H9 (cell line): ENCODE results near the gene FYN. TPM values are rescaled to one million over a fixed set of nuclear protein-coding genes. Genes with fewer than 3 reads are reported as not detected.

Experiments
- DNase-seq: peaks from one replicate; pipeline ENCODE4 v3.0.0-alpha.2; 2017
- H2AFZ ChIP-seq: one replicate; pipeline ENCODE4 v1.6.1; 2013; ENCODE audit warnings: mild to moderate bottlenecking, low read length, control low read depth, moderate library complexity
- H2AK5ac ChIP-seq: 2 replicates; pipeline ENCODE4 v1.6.1; 2013; ENCODE audit warnings: low read length, control low read depth, mixed read lengths; ENCODE audit not compliant: insufficient read length
- H2BK120ac ChIP-seq: one replicate; pipeline ENCODE4 v1.6.1; 2013; ENCODE audit warnings: low read depth, mild to moderate bottlenecking, low read length, control low read depth, inconsistent platforms; ENCODE audit not compliant: poor library complexity, severe bottlenecking
- H2BK12ac ChIP-seq: 2 replicates; pipeline ENCODE4 v1.6.1; 2013; ENCODE audit warnings: low read length, control low read depth, mixed read lengths, low read depth; ENCODE audit not compliant: insufficient read length
- H2BK15ac ChIP-seq: 2 replicates; pipeline ENCODE4 v1.6.1; 2013; ENCODE audit warnings: low read depth, low read length, control low read depth
- H2BK20ac ChIP-seq: one replicate; pipeline ENCODE4 v1.6.1; 2013; ENCODE audit warnings: low read depth, mild to moderate bottlenecking, low read length, control low read depth, inconsistent platforms; ENCODE audit not compliant: poor library complexity, severe bottlenecking
- H2BK5ac ChIP-seq: 2 replicates; pipeline ENCODE4 v1.6.1; 2013; ENCODE audit warnings: low read length, control low read depth, mixed read lengths; ENCODE audit not compliant: insufficient read length
- H3K14ac ChIP-seq: 2 replicates; pipeline ENCODE4 v1.6.1; 2013; ENCODE audit warnings: low read length, control low read depth; ENCODE audit not compliant: insufficient read depth
- H3K18ac ChIP-seq: 2 replicates; pipeline ENCODE4 v1.6.1; 2013; ENCODE audit warnings: low read depth, mild to moderate bottlenecking, mixed read lengths, low read length, control low read depth; ENCODE audit not compliant: insufficient read length
- H3K23ac ChIP-seq: 2 replicates; pipeline ENCODE4 v1.6.1; 2013; ENCODE audit warnings: low read length, control low read depth, mixed read lengths, low read depth; ENCODE audit not compliant: insufficient read length
- H3K23me2 ChIP-seq: 2 replicates; pipeline ENCODE4 v1.6.1; 2013; ENCODE audit warnings: low read depth, mild to moderate bottlenecking, mixed read lengths, low read length, control low read depth; ENCODE audit not compliant: insufficient read length, poor library complexity, severe bottlenecking
- H3K27ac ChIP-seq: 2 replicates; pipeline ENCODE4 v1.5.1; 2013; ENCODE audit warnings: low read length, control low read depth, mixed read lengths, low read depth; ENCODE audit not compliant: insufficient read length
- H3K27me3 ChIP-seq: 2 replicates; pipeline ENCODE4 v1.6.1; 2013; ENCODE audit warnings: low read length, control low read depth, inconsistent platforms; ENCODE audit not compliant: insufficient read depth
- H3K4ac ChIP-seq: 2 replicates; pipeline ENCODE4 v1.6.1; 2013; ENCODE audit warnings: low read depth, mild to moderate bottlenecking, control low read depth, inconsistent platforms, low read length, moderate library complexity
- H3K4me1 ChIP-seq: 2 replicates; pipeline ENCODE4 v1.6.1; 2013; ENCODE audit warnings: low read length, control low read depth, inconsistent platforms; ENCODE audit not compliant: insufficient read depth
- H3K4me2 ChIP-seq: 2 replicates; pipeline ENCODE4 v1.6.1; 2013; ENCODE audit warnings: low read length, control low read depth, mixed read lengths; ENCODE audit not compliant: insufficient read length, insufficient read depth
- H3K56ac ChIP-seq: 2 replicates; pipeline ENCODE4 v1.6.1; 2013; ENCODE audit warnings: low read depth, mild to moderate bottlenecking, mixed read lengths, low read length, control low read depth; ENCODE audit not compliant: insufficient read length
- H3K79me1 ChIP-seq: 2 replicates; pipeline ENCODE4 v1.6.1; 2013; ENCODE audit warnings: low read depth, mild to moderate bottlenecking, moderate library complexity, low read length, control low read depth, inconsistent platforms; ENCODE audit not compliant: insufficient read depth, poor library complexity, severe bottlenecking
- H3K79me2 ChIP-seq: 2 replicates; pipeline ENCODE4 v1.6.1; 2013; ENCODE audit warnings: low read length, control low read depth, inconsistent platforms; ENCODE audit not compliant: insufficient read depth
- H3K9ac ChIP-seq: 2 replicates; pipeline ENCODE4 v1.6.1; 2013; ENCODE audit warnings: low read length, control low read depth, mixed read lengths; ENCODE audit not compliant: insufficient read length; ENCODE audit errors: extremely low read depth
- H3K9me3 ChIP-seq: one replicate; pipeline ENCODE4 v1.6.1; 2013; ENCODE audit warnings: low read depth, low read length, inconsistent platforms; ENCODE audit not compliant: control insufficient read depth
- H3T11ph ChIP-seq: one replicate; pipeline ENCODE4 v1.6.1; 2013; ENCODE audit warnings: mild to moderate bottlenecking, low read length, control low read depth, inconsistent platforms
- H4K20me1 ChIP-seq: one replicate; pipeline ENCODE4 v1.6.1; 2013; ENCODE audit not compliant: control insufficient read depth, insufficient read length, insufficient read depth
- H4K5ac ChIP-seq: 2 replicates; pipeline ENCODE4 v1.6.1; 2013; ENCODE audit warnings: low read depth, mild to moderate bottlenecking, mixed read lengths, low read length, control low read depth; ENCODE audit not compliant: insufficient read length
- H4K8ac ChIP-seq: replicated peaks from 2 replicates; pipeline ENCODE4 v1.6.1; 2013; ENCODE audit warnings: low read length, control low read depth, mixed read lengths, low read depth; ENCODE audit not compliant: insufficient read length
- H4K91ac ChIP-seq: 2 replicates; pipeline ENCODE4 v1.6.1; 2013; ENCODE audit warnings: low read depth, mild to moderate bottlenecking, moderate library complexity, mixed read lengths, low read length, control low read depth; ENCODE audit not compliant: insufficient read length
- H3K27ac Mint-ChIP-seq, 3 experiments: 2 replicates in 2 of 3; 3 replicates in 1 of 3; pipeline ENCODE4 v1.8.0; 2020 to 2021; ENCODE audit warnings: mixed read lengths in 3 of 3, mild to moderate bottlenecking in 1 of 3, moderate library complexity in 1 of 3
- H3K27me3 Mint-ChIP-seq: 2 replicates; pipeline ENCODE4 v1.8.0; 2021; ENCODE audit warnings: low read depth, mild to moderate bottlenecking, moderate library complexity, mixed read lengths
- H3K36me3 Mint-ChIP-seq, 3 experiments: 2 replicates in 2 of 3; 3 replicates in 1 of 3; pipeline ENCODE4 v1.8.0; 2020 to 2021; ENCODE audit warnings: low read depth in 3 of 3, mixed read lengths in 3 of 3; ENCODE audit not compliant: insufficient read depth in 1 of 3
- H3K4me1 Mint-ChIP-seq, 2 experiments: 2 replicates each; pipeline ENCODE4 v1.8.0; 2020; ENCODE audit warnings: mixed read lengths in 2 of 2
- H3K4me3 Mint-ChIP-seq, 2 experiments: 2 replicates in 1 of 2; 3 replicates in 1 of 2; pipeline ENCODE4 v1.8.0; 2020 to 2021; ENCODE audit warnings: mild to moderate bottlenecking in 2 of 2, mixed read lengths in 2 of 2, moderate library complexity in 1 of 2
- H3K9me3 Mint-ChIP-seq, 2 experiments: 2 replicates in 1 of 2; 3 replicates in 1 of 2; pipeline ENCODE4 v1.8.0; 2020; ENCODE audit warnings: mild to moderate bottlenecking in 2 of 2, mixed read lengths in 2 of 2, moderate library complexity in 1 of 2
- CTCF ChIP-seq: fragments of 200-600 bp; sonication (generic); conservative IDR thresholded peaks from 3 replicates; pipeline ENCODE4 v1.8.0; 2021; ENCODE audit warnings: antibody characterized with exemption, mild to moderate bottlenecking
- WGBS: extraction: QIAGEN DNeasy Blood & Tissue Kit; methylation state at CpG from one replicate; pipeline ENCODE4 v1.1.7; 2013; ENCODE audit warnings: missing lambda C conversion rate, low lambda C conversion rate, mixed read lengths; ENCODE audit not compliant: insufficient read length; ENCODE audit errors: extremely low coverage; 5-methylcytosine and 5-hydroxymethylcytosine counted together
- total RNA-seq: library from RNA; stranded (reverse); gene quantifications from 2 replicates; pipeline ENCODE4 v1.2.1, GENCODE V29; 2021

The FYN gene
- total RNA-seq, 1 experiment from 2014 or later, result 64.8 TPM

GRCh38 chr6:111810294-111811131, 62.7 kb downstream of the FYN start:
- Mint-ChIP-seq H3K4me1 (peaks cover 16 to 22% of the 10 kb centered on the region in 2 experiments), H3K27ac (peak overlapping the region in 2 of 3 experiments; percentile 42 to 60; a peak in 1 of 7 replicates), H3K9me3 (no peaks in the 10 kb centered on the region), H3K36me3 (peaks cover 0 to 14% (median 0%) of the 10 kb centered on the region in 3 experiments; a peak in 3 of 7 replicates), H3K4me3 (no peak overlapping the region), H3K27me3 (no peaks in the 10 kb centered on the region)
- no peak overlapping the region for H3K56ac ChIP-seq
- H3K14ac ChIP-seq, result no peak overlapping the region
- H2BK20ac ChIP-seq, result no peak overlapping the region
- H3K23ac ChIP-seq, result no peak overlapping the region
- no peaks in the 10 kb centered on the region for H3K27me3 ChIP-seq
- H3K4me2 ChIP-seq, result no peak overlapping the region
- no peak overlapping the region for H2BK5ac ChIP-seq
- no peaks in the 10 kb centered on the region for H4K20me1 ChIP-seq
- no peak overlapping the region for H2AFZ ChIP-seq
- no peak overlapping the region for H3K27ac ChIP-seq
- TF ChIP-seq CTCF, result no peak
- no peak overlapping the region for H4K8ac ChIP-seq
- H2AK5ac ChIP-seq, result no peak overlapping the region
- no peak overlapping the region for H2BK120ac ChIP-seq
- H3K23me2 ChIP-seq, result no peaks in the 10 kb centered on the region
- no peaks in the 10 kb centered on the region for H3K79me1 ChIP-seq
- H3K79me2 ChIP-seq, result no peaks in the 10 kb centered on the region
- no peak overlapping the region for H3T11ph ChIP-seq
- no peak overlapping the region for H4K91ac ChIP-seq
- WGBS, result no CpG with 5 or more reads among the region's 10 CpGs
- no peak overlapping the region for H2BK12ac ChIP-seq
- no peaks in the 10 kb centered on the region for H3K9me3 ChIP-seq
- no peaks in the 10 kb centered on the region for H3K4me1 ChIP-seq
- no peak overlapping the region for H3K18ac ChIP-seq
- DNase-seq, result no peak
- H3K9ac ChIP-seq, result no peak overlapping the region
- no peak overlapping the region for H4K5ac ChIP-seq
- H2BK15ac ChIP-seq, result no peak overlapping the region
- no peak overlapping the region for H3K4ac ChIP-seq
